Trophoblast cell (in vitro differentiated cells and primary cell): ENCODE measurements around the gene DBF4.
A peak's percentile ranks its signal among the peaks of the same experiment; 100 is the strongest.
"Not testable (repeated sequence)": the region's sequence is repeated elsewhere in the genome, so short reads cannot be mapped to it uniquely, and the experiment has no call there.

ENCODE experiments used
- DNase-seq, 2 donors: peaks; one replicate each; pipeline ENCODE4 v3.0.0-alpha.2; 2016
- H2AFZ ChIP-seq: 2 replicates; pipeline ENCODE4 v1.6.1; 2013; ENCODE audit warnings: low read length, moderate library complexity, mild to moderate bottlenecking; ENCODE audit not compliant: insufficient read depth, poor library complexity
- H2AK5ac ChIP-seq: 2 replicates; pipeline ENCODE4 v1.6.1; 2013; ENCODE audit warnings: mild to moderate bottlenecking, low read length
- H2BK120ac ChIP-seq: 2 replicates; pipeline ENCODE4 v1.6.1; 2013; ENCODE audit warnings: low read length, mild to moderate bottlenecking, moderate library complexity; ENCODE audit not compliant: insufficient read depth, poor library complexity
- H2BK12ac ChIP-seq: 2 replicates; pipeline ENCODE4 v1.6.1; 2013; ENCODE audit warnings: mild to moderate bottlenecking, low read length, moderate library complexity
- H2BK5ac ChIP-seq: 2 replicates; pipeline ENCODE4 v1.6.1; 2013; ENCODE audit warnings: low read length, low read depth, moderate library complexity, mild to moderate bottlenecking; ENCODE audit not compliant: poor library complexity
- H3K14ac ChIP-seq: 2 replicates; pipeline ENCODE4 v1.6.1; 2013; ENCODE audit warnings: mild to moderate bottlenecking, low read length
- H3K18ac ChIP-seq: 2 replicates; pipeline ENCODE4 v1.6.1; 2013; ENCODE audit warnings: mild to moderate bottlenecking, low read length
- H3K23ac ChIP-seq: 2 replicates; pipeline ENCODE4 v1.6.1; 2013; ENCODE audit warnings: low read length
- H3K27ac ChIP-seq: 2 replicates; pipeline ENCODE4 v1.5.1; 2013; ENCODE audit warnings: low read depth, mild to moderate bottlenecking, inconsistent platforms, low read length, moderate library complexity
- H3K27me3 ChIP-seq: 2 replicates; pipeline ENCODE4 v1.6.1; 2013; ENCODE audit warnings: inconsistent platforms, mild to moderate bottlenecking, low read length, moderate library complexity; ENCODE audit not compliant: insufficient read depth
- H3K36me3 ChIP-seq, 2 experiments: 1 replicate in 1 of 2; 2 replicates in 1 of 2; pipeline ENCODE4 v1.6.1; 2013; ENCODE audit warnings: low read length in 2 of 2, mild to moderate bottlenecking in 2 of 2, moderate library complexity in 1 of 2; ENCODE audit not compliant: insufficient read depth in 2 of 2, control insufficient read depth in 1 of 2
- H3K4ac ChIP-seq: 2 replicates; pipeline ENCODE4 v1.6.1; 2013; ENCODE audit warnings: low read depth, mild to moderate bottlenecking, low read length, moderate library complexity
- H3K4me1 ChIP-seq, 2 experiments: 1 replicate in 1 of 2; 2 replicates in 1 of 2; pipeline ENCODE4 v1.6.1; 2013; ENCODE audit warnings: low read length in 2 of 2, mild to moderate bottlenecking in 2 of 2, moderate library complexity in 1 of 2; ENCODE audit not compliant: insufficient read depth in 2 of 2, control insufficient read depth in 1 of 2
- H3K4me2 ChIP-seq: 2 replicates; pipeline ENCODE4 v1.6.1; 2013; ENCODE audit warnings: inconsistent platforms, mild to moderate bottlenecking, low read length, moderate library complexity
- H3K4me3 ChIP-seq: 2 replicates; pipeline ENCODE4 v1.5.1; 2013; ENCODE audit warnings: mild to moderate bottlenecking, low read depth, low read length, inconsistent platforms
- H3K79me1 ChIP-seq: one replicate; pipeline ENCODE4 v1.6.1; 2013; ENCODE audit warnings: low read length
- H3K79me2 ChIP-seq: 2 replicates; pipeline ENCODE4 v1.6.1; 2013; ENCODE audit warnings: low read length, mild to moderate bottlenecking; ENCODE audit not compliant: control insufficient read depth, insufficient read depth, poor library complexity
- H3K9ac ChIP-seq: 2 replicates; pipeline ENCODE4 v1.6.1; 2013; ENCODE audit warnings: mild to moderate bottlenecking, low read length
- H3K9me3 ChIP-seq: 2 replicates; pipeline ENCODE4 v1.6.1; 2013; ENCODE audit warnings: low read depth, mild to moderate bottlenecking, control low read depth, inconsistent platforms, low read length; ENCODE audit not compliant: insufficient read depth
- H4K12ac ChIP-seq: 2 replicates; pipeline ENCODE4 v1.6.1; 2013; ENCODE audit warnings: low read depth, mild to moderate bottlenecking, low read length, moderate library complexity
- H4K8ac ChIP-seq: 2 replicates; pipeline ENCODE4 v1.6.1; 2013; ENCODE audit warnings: low read depth, mild to moderate bottlenecking, low read length, moderate library complexity
- H4K91ac ChIP-seq: one replicate; pipeline ENCODE4 v1.6.1; 2013; ENCODE audit warnings: low read depth, mild to moderate bottlenecking, low read length, moderate library complexity
- WGBS: extraction: QIAGEN DNeasy Blood & Tissue Kit; methylation state at CpG from one replicate; pipeline ENCODE4 v1.1.7; 2013; ENCODE audit warnings: missing lambda C conversion rate; ENCODE audit not compliant: insufficient read length, insufficient coverage; ENCODE audit errors: extremely low coverage; 5-methylcytosine and 5-hydroxymethylcytosine counted together

The DBF4 gene

GRCh38 chr7:87941138-87941537, 64.8 kb downstream of the DBF4 start:
- WGBS = no CpG with 5 or more reads among the region's 4 CpGs

GRCh38 chr7:87944547-87944946, 68.3 kb downstream of the DBF4 start:
- no peaks in the 10 kb centered on the region for H3K27me3 ChIP-seq
- no peak overlapping the region for H2AFZ ChIP-seq
- no peak overlapping the region for H3K23ac ChIP-seq
- H4K91ac ChIP-seq = no peak overlapping the region
- H2BK120ac ChIP-seq = no peak overlapping the region
- H3K79me2 ChIP-seq = no peaks in the 10 kb centered on the region
- H3K4me1 ChIP-seq = no peaks in the 10 kb centered on the region
- H3K4ac ChIP-seq = no peak overlapping the region
- WGBS = no CpG with 5 or more reads among the region's 3 CpGs
- no peak overlapping the region for H4K12ac ChIP-seq
- H3K18ac ChIP-seq = no peak overlapping the region
- peak in 1 of 2 donors; percentile 19 for DNase-seq
- H3K4me2 ChIP-seq = no peak overlapping the region
- no peak overlapping the region for H2BK5ac ChIP-seq
- no peak overlapping the region for H3K14ac ChIP-seq
- no peak overlapping the region for H3K9ac ChIP-seq
- H3K36me3 ChIP-seq = no peaks in the 10 kb centered on the region
- H3K9me3 ChIP-seq = no peaks in the 10 kb centered on the region
- no peak overlapping the region for H4K8ac ChIP-seq
- no peak overlapping the region for H2BK12ac ChIP-seq
- H3K27ac ChIP-seq = no peak overlapping the region
- H3K4me3 ChIP-seq = no peak overlapping the region
- H2AK5ac ChIP-seq = no peak overlapping the region
- H3K79me1 ChIP-seq = no peaks in the 10 kb centered on the region

More at GRCh38 chr7:87941138-87941537, 64.8 kb downstream of the DBF4 start:
- H3K79me1 ChIP-seq = no peaks in the 10 kb centered on the region
- no peak overlapping the region for H3K4me3 ChIP-seq
- H2BK5ac ChIP-seq = no peak overlapping the region
- H3K9me3 ChIP-seq = no peaks in the 10 kb centered on the region
- no peak overlapping the region for H3K14ac ChIP-seq
- H3K9ac ChIP-seq = no peak overlapping the region
- no peak overlapping the region for H2AFZ ChIP-seq
- H3K79me2 ChIP-seq = no peaks in the 10 kb centered on the region
- no peak overlapping the region for H4K91ac ChIP-seq
- no peak overlapping the region for H3K18ac ChIP-seq
- no peak overlapping the region for H3K4me2 ChIP-seq
- no peak overlapping the region for H2BK12ac ChIP-seq
- no peak overlapping the region for H3K23ac ChIP-seq
- H2BK120ac ChIP-seq = no peak overlapping the region
- no peak overlapping the region for H3K4ac ChIP-seq
- H4K12ac ChIP-seq = no peak overlapping the region
- H3K36me3 ChIP-seq = no peaks in the 10 kb centered on the region
- H4K8ac ChIP-seq = no peak overlapping the region
- H3K27ac ChIP-seq = no peak overlapping the region
- no peak for DNase-seq
- no peak overlapping the region for H2AK5ac ChIP-seq
- H3K4me1 ChIP-seq = peaks cover 0 to 2% of the 10 kb centered on the region in 2 experiments
- no peaks in the 10 kb centered on the region for H3K27me3 ChIP-seq

- not testable (repeated sequence) for H3K9me3 ChIP-seq, H3K23ac ChIP-seq
These were observed 69.6 kb downstream of the DBF4 start for GRCh38 chr7:87945926-87946325.

GRCh38 chr7:87948371-87948770, 72.1 kb downstream of the DBF4 start:
- Histone ChIP-seq H3K4me3 (no peak overlapping the region), H2BK120ac (no peak overlapping the region), H3K4ac (no peak overlapping the region), H2AFZ (no peak overlapping the region), H3K4me2 (no peak overlapping the region), H4K12ac (no peak overlapping the region), H4K91ac (no peak overlapping the region), H3K27ac (no peak overlapping the region), H2BK12ac (no peak overlapping the region), H3K79me1 (no peaks in the 10 kb centered on the region), H3K14ac (no peak overlapping the region), H2AK5ac (no peak overlapping the region), H3K79me2 (no peaks in the 10 kb centered on the region), H3K23ac (no peak overlapping the region), H4K8ac (no peak overlapping the region), H3K27me3 (no peaks in the 10 kb centered on the region), H3K18ac (no peak overlapping the region), H3K4me1 (no peaks in the 10 kb centered on the region), H3K9ac (no peak overlapping the region), H2BK5ac (no peak overlapping the region), H3K9me3 (no peaks in the 10 kb centered on the region), H3K36me3 (no peaks in the 10 kb centered on the region)
- DNase-seq = no peak

More at GRCh38 chr7:87945926-87946325, 69.6 kb downstream of the DBF4 start:
- H3K4me3 ChIP-seq, H2BK5ac ChIP-seq, DNase-seq, H3K36me3 ChIP-seq, H2BK120ac ChIP-seq, H3K18ac ChIP-seq, H4K12ac ChIP-seq, H3K79me2 ChIP-seq, H3K14ac ChIP-seq, H3K27ac ChIP-seq, H2AK5ac ChIP-seq, H3K9ac ChIP-seq, H2AFZ ChIP-seq, H3K4ac ChIP-seq, H4K91ac ChIP-seq, H3K79me1 ChIP-seq, H3K4me1 ChIP-seq, H4K8ac ChIP-seq, H3K4me2 ChIP-seq, H3K27me3 ChIP-seq, H2BK12ac ChIP-seq: not testable (repeated sequence)
